ENCODE data around the gene SETBP1.

DNA sequence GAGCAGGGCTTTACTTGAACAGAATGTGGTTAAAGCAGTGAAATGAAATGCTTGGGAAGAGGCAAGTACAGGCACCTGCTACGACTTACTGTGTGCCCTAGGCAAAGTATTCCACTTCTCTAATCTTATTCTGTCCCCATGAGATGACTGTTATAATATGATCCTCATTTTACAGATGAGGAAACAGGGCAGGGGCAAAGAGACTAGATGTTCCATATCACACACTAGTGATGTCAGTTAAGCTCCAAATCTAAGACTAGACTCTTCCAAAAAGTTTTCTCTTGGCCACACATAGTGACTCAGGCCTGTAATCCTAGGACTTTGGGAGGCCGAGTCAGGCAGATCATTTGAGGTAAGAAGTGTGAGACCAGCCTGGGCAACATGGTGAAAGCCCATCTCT, 235.0 kb downstream of the SETBP1 start:
- TF ChIP-seq CTCF (IDR thresholded peaks at IDR 0.05; ENCODE audit: low read depth, low read length) (no peak), POLR2A (IDR thresholded peaks at IDR 0.05; ENCODE audit: extremely low read depth, insufficient read length) (no peak)

Measured in NB4 (cell line).